Activated T-cell treated with anti-CD3 and anti-CD28 coated beads for 48 hours (primary cell): ENCODE data around the gene VSIG8.
A peak's percentile ranks its signal among the peaks of the same experiment; 100 is the strongest.

Source experiments
- DNase-seq: peaks from one replicate; pipeline ENCODE4 v3.0.0-alpha.2; 2020; ENCODE audit warnings: low read depth

The VSIG8 gene

GRCh38 chr1:159829273-159829634 lies 33.2 kb downstream of the VSIG8 start:
- DNase-seq = no peak

DNA sequence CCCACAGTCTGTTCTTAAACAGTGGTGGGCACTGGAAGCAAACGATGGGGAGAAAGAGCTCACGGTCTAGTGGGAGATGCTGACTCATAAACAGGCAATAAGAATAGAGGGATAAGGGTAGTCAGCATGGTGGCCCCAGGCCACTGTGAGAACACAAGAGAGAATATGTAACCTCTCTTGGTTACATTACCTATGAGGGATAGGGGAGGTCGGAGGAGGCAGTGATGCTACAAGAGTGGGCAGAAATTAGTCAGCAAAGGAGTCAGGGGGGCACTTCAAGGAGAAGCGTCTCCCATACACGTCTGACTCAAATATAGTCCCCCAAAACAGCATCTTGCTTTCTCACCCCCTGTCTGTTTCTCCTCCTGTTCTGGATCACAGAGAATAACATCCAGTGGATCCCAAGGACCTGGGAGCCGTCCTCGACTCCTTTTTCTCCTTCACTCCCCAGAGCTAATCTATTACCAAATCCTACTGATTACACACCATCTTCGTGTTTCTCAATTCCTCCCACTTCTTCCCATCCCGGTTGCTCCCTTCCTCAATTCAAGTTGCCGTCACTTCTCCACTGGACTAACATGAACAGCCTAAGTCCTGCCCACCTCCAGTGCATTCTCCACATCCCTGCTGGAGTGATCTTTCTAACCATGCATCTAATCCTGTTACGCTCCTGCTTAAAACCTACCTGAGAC lies 33.7 kb downstream of the VSIG8 start:
- no peak for DNase-seq

GRCh38 chr1:159828176-159828575 lies 34.3 kb downstream of the VSIG8 start:
- no peak for DNase-seq

- no peak for DNase-seq
Observed at GRCh38 chr1:159827549-159827948, 34.9 kb downstream of the VSIG8 start.

- DNase-seq = no peak
Observed at GRCh38 chr1:159827102-159827490, 35.4 kb downstream of the VSIG8 start.

DNA sequence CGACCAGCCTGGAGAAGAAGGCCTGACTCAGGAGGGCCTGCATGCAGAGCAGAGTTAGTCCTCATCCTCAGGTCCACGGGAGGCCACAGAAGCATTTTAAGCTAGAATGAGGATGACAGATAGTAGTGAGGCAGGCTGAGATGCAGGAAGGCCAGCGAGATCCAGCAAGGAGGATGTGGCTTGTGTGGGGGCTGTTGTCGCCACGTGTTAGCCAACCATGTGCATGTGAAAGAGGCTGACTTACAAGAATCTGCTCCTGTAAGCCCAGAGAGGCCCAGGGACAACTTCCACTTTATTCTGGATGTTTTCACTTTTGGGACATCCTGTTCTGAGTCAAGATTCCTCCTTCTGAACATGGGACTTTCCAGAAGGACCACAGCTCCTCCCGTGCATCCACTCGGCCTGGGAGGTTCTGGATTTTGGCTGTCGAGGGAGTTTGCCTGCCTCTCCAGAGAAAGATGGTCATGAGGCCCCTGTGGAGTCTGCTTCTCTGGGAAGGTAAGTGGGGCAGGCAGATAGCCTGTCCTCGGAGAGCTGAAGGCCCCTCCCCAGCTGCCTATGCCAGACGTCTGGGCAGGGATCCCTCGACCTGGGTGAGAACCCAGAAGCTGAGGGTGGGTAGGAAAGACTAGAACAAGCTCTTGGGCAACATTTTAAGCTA lies 35.9 kb downstream of the VSIG8 start, which contains the start of gene SLAMF8:
Gene SLAMF8, plus strand, starts transcription at position 433 of the 661 bp plus-strand sequence. Its CDS starts 26 bp downstream, at position 459.
- DNase-seq = peak; percentile 35

DNA sequence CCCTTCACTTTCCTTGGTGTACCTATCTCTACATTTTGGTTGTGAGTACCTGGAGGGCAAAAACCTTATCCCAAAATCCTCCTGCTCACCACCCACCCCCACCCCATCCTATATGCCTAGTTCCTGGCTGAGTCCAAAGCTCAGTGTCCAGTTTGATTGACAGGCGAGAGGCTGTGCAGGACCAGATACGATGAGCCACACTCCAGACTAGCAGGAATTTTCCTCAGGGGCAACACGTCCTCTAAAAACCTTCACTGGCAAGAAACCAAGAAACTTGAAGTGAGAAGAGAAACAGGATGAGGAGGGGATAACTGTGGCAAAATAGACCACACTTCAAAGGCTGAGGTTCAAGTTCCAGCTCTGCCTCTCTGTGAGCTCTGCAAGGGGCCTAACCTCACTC lies 36.9 kb downstream of the VSIG8 start:
- DNase-seq = no peak

DNA sequence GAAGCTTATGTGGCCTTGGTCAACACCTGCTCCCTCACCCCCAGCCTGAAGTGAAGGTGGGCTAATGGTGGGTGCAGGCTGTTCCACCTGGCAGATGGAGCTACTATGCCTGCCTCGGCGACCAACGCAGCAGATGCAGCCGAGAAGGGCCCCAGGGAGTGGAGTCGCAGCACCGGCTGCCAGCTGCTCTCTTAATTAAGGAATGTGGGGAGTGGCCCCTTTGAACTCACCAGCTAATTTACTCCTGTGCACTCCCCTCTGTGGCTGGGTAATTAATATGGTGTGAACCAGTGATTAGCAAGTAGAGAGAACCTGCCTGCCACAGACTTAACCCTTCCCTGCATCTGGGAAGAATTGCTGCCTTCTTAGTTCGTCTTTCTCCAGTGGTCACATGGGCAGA lies 39.1 kb downstream of the VSIG8 start:
- no peak for DNase-seq

DNA sequence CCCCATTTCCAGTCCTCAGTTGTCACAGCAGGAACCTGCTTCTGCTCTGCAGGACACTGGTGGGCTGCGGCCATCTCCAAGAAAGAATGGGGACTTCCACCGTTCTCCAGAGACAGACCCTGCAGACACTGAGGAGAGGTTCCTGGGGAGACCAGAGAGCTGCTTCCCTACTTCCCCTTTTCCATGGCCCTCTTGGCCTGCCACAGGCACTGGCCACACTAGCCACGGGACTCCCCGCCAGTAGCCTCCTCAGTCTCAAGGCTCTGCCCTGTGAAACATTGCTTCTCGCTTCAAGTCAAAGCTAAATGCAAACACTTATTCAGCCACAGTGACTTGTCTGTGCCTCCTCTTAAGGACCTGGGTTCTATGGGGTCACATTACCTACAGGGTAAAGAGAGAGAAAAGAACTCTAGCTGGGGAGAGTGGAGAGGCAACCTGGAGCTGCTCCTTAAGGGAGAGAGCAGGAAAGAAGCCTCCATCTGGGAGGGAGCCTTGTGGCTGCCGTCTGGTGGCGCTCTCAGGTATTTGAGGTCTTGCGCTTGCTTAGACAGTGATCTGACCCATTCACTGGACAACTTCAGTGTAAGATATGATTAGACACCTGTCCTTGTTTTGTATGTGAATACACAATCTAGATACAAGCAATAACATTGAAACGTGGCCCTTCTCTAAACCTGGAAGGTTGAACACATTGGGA lies 41.1 kb downstream of the VSIG8 start:
- DNase-seq = no peak

DNA sequence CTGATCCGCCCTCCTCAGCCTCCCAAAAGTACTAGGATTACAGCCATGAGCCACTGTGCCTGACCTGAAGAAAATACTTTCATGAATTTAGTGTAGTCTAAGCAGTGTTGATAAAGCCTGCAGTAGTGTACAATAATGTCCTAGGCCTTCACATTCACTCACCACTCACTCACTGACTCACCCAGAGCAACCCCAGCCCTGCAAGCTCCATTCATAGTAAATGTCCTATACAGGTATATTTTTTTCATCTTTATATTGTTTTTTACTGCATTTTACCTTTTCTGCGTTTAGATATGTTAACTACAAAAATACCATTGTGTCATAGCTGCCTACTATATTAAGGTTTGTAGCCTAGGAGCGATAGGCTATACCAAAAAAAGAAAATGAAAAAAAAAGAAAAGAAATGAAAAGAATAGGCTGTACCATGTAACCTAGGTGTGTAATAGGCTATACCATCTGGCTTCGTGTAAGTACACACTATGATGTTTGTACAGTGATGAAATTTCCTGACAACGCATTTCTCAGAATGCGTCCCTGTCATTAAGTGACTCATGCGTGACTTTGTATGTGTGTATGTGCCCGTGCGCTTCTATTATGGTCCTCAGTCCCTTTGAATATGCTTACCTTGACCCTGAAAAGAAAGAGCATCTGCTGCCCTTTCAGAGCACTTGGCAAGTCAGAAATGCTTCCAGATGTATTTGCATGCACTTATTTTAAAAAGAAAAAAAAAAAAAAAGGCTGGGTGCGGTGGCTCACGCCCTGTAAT lies 45.0 kb downstream of the VSIG8 start:
- no peak for DNase-seq

DNA sequence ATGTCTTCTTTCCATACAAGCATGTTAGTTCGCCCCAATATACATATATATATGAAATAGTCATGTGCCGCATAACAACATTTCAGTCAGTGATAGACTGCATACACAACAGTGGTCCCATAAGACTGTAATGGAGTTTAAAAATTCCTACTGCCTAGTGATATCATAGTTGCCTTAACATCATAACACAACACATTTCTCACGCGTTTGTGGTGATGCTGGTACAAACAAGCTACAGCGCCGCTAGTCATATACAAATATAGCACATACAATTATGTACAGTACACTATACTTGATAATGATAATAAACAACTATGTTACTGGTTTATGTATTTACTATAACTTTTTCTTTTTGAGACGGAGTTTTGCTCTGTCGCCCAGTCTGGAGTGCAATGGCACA lies 46.5 kb downstream of the VSIG8 start:
- no peak for DNase-seq

DNA sequence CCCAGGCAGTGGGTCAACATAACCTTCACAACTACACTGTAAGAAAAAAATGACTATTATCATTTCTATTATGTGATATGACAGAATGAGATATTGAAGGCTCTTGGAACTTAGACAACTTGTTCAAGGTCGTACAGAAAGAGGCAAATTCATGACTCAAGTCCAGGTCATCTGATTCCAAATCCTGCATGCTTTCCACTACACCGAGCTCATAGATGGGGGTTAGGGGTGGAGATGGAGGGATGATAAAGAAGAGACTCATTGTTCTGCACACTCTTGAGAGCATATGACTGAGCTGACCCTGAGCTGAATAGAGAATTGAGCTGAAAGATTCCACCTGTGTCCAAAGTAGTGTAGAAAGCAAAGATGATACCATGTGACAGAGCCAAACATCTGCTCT lies 57.5 kb downstream of the VSIG8 start:
- DNase-seq = no peak
